Activated naive CD8-positive, alpha-beta T cell treated with anti-CD3 and anti-CD28 coated beads, Interleukin-2, amount 50 U/mL, for 24 hours (primary cell): ENCODE results near the gene GRIK4.

Experiments
- ATAC-seq: fragments of 150-1000 bp; cut with Tn5 transposase; one replicate; pipeline ENCODE4 v1.10.0; 2021
- DNase-seq: peaks from one replicate; pipeline ENCODE4 v3.0.0; 2021
- H3K27ac Mint-ChIP-seq: one replicate; pipeline ENCODE4 v1.8.0; 2021; ENCODE audit warnings: mild to moderate bottlenecking, mixed read lengths
- H3K27me3 Mint-ChIP-seq: one replicate; pipeline ENCODE4 v1.8.0; 2021; ENCODE audit warnings: mixed read lengths
- H3K36me3 Mint-ChIP-seq: one replicate; pipeline ENCODE4 v1.8.0; 2021; ENCODE audit warnings: low read depth, mixed read lengths
- H3K4me1 Mint-ChIP-seq: one replicate; pipeline ENCODE4 v1.8.0; 2021; ENCODE audit warnings: mixed read lengths
- H3K4me3 Mint-ChIP-seq: one replicate; pipeline ENCODE4 v1.8.0; 2021; ENCODE audit warnings: mild to moderate bottlenecking, moderate library complexity, mixed read lengths
- H3K9me3 Mint-ChIP-seq: one replicate; pipeline ENCODE4 v1.8.0; 2021; ENCODE audit warnings: mixed read lengths

The GRIK4 gene

DNA sequence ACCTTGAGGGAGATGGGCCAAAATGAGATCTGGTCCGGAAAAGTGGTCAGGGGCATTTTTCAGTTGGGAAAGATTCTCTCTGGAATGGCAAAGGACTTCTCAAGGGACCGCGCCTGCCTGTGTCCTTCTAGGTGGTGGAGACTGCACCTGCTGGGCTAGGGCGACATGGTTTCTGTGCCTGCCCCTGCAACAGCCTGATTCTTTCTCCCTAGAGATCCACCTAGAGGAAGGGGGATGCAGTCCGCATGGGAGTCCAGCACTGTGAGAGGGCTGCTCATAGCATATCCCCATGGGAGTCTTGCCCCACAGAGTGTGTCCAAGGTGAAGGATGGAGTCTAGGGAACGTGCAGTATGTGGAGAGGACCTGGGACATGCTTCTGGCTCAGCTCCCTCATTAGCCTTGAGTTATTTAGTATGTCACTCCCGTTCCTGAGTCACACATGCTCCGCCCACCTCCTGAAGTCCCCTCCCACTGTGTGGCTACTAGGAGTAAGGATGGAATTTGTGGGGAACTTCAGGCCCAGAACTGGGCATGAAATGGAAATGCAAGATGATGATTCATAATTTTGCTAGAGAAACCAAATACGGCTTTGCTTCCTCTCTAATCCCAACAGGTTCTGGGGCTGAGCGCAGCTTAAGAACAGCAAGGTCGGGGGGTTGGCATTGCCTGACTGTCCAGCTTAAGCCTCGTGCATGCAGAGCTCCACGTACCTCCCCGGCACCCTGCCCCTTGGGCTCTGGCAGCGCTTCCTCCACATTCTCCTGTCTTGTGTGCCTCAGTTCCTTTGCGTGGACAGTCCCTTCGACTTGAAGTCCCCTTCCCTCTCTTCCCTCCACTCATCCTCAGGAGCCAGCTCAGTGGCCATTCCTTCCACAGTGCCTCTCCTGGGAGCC lies 35.0 kb downstream of the GRIK4 start:
- DNase-seq: no peak
- no peak overlapping the region for H3K4me3 Mint-ChIP-seq
- no peaks in the 10 kb centered on the region for H3K9me3 Mint-ChIP-seq
- H3K27ac Mint-ChIP-seq: no peak overlapping the region
- peaks cover 8% of the 10 kb centered on the region for H3K27me3 Mint-ChIP-seq
- no peak for ATAC-seq
- H3K36me3 Mint-ChIP-seq: no peaks in the 10 kb centered on the region
- peaks cover 11% of the 10 kb centered on the region for H3K4me1 Mint-ChIP-seq

DNA sequence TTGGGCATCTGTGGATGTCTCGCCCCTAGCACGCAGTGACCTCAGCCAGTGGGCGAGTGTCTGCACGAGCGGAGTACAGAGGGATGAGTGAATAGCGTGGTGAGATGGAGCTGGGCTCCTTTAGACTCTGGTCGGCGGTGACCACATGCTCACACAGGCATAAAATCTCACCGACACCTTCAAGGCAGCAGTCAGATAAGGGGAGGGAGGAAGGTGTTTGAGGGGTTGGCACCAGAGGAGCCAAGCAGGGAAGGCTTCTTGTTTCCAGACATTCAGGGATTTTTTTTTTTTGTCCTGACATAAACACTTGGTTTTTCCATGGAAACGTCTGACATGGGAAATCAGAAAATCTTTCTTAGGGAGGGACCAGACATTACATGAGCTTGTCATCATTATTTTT lies 35.8 kb downstream of the GRIK4 start:
- Mint-ChIP-seq H3K9me3 (no peaks in the 10 kb centered on the region), H3K4me1 (peaks cover 11% of the 10 kb centered on the region), H3K27ac (no peak overlapping the region), H3K27me3 (peaks cover 11% of the 10 kb centered on the region), H3K36me3 (no peaks in the 10 kb centered on the region), H3K4me3 (no peak overlapping the region)
- ATAC-seq (no peak), DNase-seq (no peak)

GRCh38 chr11:120547811-120548681 lies 36.5 kb downstream of the GRIK4 start:
- ATAC-seq: no peak

DNA sequence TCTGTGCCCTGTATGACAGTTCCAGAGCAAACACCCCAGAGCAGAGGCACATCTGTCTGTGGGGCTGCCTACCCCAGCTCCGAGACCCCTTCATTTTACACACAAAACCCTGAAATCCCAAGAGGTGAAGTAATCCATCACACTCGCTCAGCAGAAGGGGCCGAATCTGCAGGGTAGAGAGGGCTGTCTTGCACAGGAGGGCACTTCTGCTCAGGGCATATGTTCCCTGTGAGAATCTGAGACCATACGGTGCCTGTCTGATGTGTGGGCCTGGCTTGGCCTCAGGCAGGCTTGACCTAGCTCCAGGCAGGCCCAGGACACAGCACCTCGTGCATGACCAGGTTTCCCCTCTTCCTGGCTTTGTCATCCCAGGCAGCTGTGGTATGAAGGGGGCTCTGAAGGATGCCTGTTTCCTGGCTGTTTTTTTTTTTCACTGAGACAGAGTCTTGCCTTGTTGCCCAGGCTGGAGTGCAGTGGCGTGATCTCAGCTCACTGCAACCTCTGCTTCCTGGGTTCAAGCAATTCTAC lies 37.2 kb downstream of the GRIK4 start:
- ATAC-seq: no peak
- DNase-seq: no peak
- Mint-ChIP-seq H3K4me1 (peaks cover 11% of the 10 kb centered on the region), H3K9me3 (no peaks in the 10 kb centered on the region), H3K36me3 (no peaks in the 10 kb centered on the region), H3K27me3 (peaks cover 11% of the 10 kb centered on the region), H3K27ac (no peak overlapping the region), H3K4me3 (no peak overlapping the region)

More at GRCh38 chr11:120547811-120548681, 36.5 kb downstream of the GRIK4 start:
- no peaks in the 10 kb centered on the region for H3K36me3 Mint-ChIP-seq
- peaks cover 11% of the 10 kb centered on the region for H3K27me3 Mint-ChIP-seq
- H3K4me1 Mint-ChIP-seq: peaks cover 11% of the 10 kb centered on the region
- no peak for DNase-seq
- no peak overlapping the region for H3K27ac Mint-ChIP-seq
- no peak overlapping the region for H3K4me3 Mint-ChIP-seq
- H3K9me3 Mint-ChIP-seq: no peaks in the 10 kb centered on the region

GRCh38 chr11:120549346-120549745 lies 37.8 kb downstream of the GRIK4 start:
- DNase-seq (no peak), ATAC-seq (no peak)
- Mint-ChIP-seq H3K4me3 (no peak overlapping the region), H3K27me3 (peaks cover 11% of the 10 kb centered on the region), H3K27ac (no peak overlapping the region), H3K9me3 (no peaks in the 10 kb centered on the region), H3K36me3 (no peaks in the 10 kb centered on the region), H3K4me1 (peaks cover 11% of the 10 kb centered on the region)

- no peaks in the 10 kb centered on the region for H3K9me3 Mint-ChIP-seq
- no peak overlapping the region for H3K27ac Mint-ChIP-seq
Measured at GRCh38 chr11:120550007-120550406, 38.5 kb downstream of the GRIK4 start.

GRCh38 chr11:120551191-120551590 lies 39.6 kb downstream of the GRIK4 start:
- Mint-ChIP-seq H3K9me3 (no peaks in the 10 kb centered on the region), H3K27ac (no peak overlapping the region), H3K27me3 (peaks cover 15% of the 10 kb centered on the region), H3K36me3 (no peaks in the 10 kb centered on the region), H3K4me3 (no peak overlapping the region), H3K4me1 (peaks cover 2% of the 10 kb centered on the region)
- DNase-seq (no peak), ATAC-seq (no peak)

More at GRCh38 chr11:120550007-120550406, 38.5 kb downstream of the GRIK4 start:
- DNase-seq (no peak), ATAC-seq (no peak)
- Mint-ChIP-seq H3K4me1 (peaks cover 11% of the 10 kb centered on the region), H3K36me3 (no peaks in the 10 kb centered on the region), H3K4me3 (no peak overlapping the region), H3K27me3 (peaks cover 11% of the 10 kb centered on the region)

- no peak overlapping the region for H3K4me3 Mint-ChIP-seq
- no peaks in the 10 kb centered on the region for H3K4me1 Mint-ChIP-seq
- no peak for DNase-seq
- no peaks in the 10 kb centered on the region for H3K9me3 Mint-ChIP-seq
- H3K27me3 Mint-ChIP-seq: peaks cover 12% of the 10 kb centered on the region
- no peak for ATAC-seq
- H3K27ac Mint-ChIP-seq: no peak overlapping the region
- H3K36me3 Mint-ChIP-seq: no peaks in the 10 kb centered on the region
Measured at GRCh38 chr11:120554766-120555432, 43.4 kb downstream of the GRIK4 start.

DNA sequence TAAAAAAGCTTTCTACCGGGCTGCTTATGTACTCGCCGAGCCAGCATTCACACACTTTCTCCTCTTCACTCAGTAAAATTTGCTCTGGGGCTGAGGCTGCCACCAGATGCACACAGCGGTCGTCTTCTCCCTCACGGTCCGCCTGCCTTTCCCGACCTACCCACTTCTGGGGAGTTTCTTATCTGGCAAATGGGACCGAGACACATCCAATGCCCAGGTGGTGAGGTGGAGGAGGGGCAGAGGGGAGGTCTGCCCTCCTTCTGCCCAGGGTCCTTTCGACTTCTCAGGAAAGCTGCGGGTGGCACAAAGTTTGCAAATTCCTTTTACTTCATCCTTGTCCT lies 43.9 kb downstream of the GRIK4 start:
- no peak for ATAC-seq
- no peak overlapping the region for H3K4me3 Mint-ChIP-seq
- DNase-seq: no peak
- H3K27ac Mint-ChIP-seq: no peak overlapping the region
- no peaks in the 10 kb centered on the region for H3K36me3 Mint-ChIP-seq
- peaks cover 15% of the 10 kb centered on the region for H3K27me3 Mint-ChIP-seq
- no peaks in the 10 kb centered on the region for H3K9me3 Mint-ChIP-seq
- H3K4me1 Mint-ChIP-seq: no peaks in the 10 kb centered on the region

- Mint-ChIP-seq H3K36me3 (no peaks in the 10 kb centered on the region), H3K27ac (no peak overlapping the region), H3K4me1 (no peaks in the 10 kb centered on the region), H3K27me3 (peaks cover 21% of the 10 kb centered on the region), H3K4me3 (no peak overlapping the region), H3K9me3 (no peaks in the 10 kb centered on the region)
- DNase-seq (no peak), ATAC-seq (no peak)
Measured at GRCh38 chr11:120556797-120557196, 45.2 kb downstream of the GRIK4 start.

GRCh38 chr11:120558744-120559431 lies 47.3 kb downstream of the GRIK4 start:
- no peaks in the 10 kb centered on the region for H3K9me3 Mint-ChIP-seq
- H3K27ac Mint-ChIP-seq: no peak overlapping the region
- ATAC-seq (no peak), DNase-seq (no peak)
- H3K27me3 Mint-ChIP-seq: peaks cover 37% of the 10 kb centered on the region
- no peaks in the 10 kb centered on the region for H3K4me1 Mint-ChIP-seq
- no peak overlapping the region for H3K4me3 Mint-ChIP-seq
- no peaks in the 10 kb centered on the region for H3K36me3 Mint-ChIP-seq

- DNase-seq (no peak), ATAC-seq (no peak)
- Mint-ChIP-seq H3K27ac (no peak overlapping the region), H3K4me1 (peaks cover 12% of the 10 kb centered on the region), H3K9me3 (no peaks in the 10 kb centered on the region), H3K36me3 (no peaks in the 10 kb centered on the region), H3K27me3 (peaks cover 40% of the 10 kb centered on the region), H3K4me3 (no peak overlapping the region)
Measured at GRCh38 chr11:120561286-120561685, 49.7 kb downstream of the GRIK4 start.

DNA sequence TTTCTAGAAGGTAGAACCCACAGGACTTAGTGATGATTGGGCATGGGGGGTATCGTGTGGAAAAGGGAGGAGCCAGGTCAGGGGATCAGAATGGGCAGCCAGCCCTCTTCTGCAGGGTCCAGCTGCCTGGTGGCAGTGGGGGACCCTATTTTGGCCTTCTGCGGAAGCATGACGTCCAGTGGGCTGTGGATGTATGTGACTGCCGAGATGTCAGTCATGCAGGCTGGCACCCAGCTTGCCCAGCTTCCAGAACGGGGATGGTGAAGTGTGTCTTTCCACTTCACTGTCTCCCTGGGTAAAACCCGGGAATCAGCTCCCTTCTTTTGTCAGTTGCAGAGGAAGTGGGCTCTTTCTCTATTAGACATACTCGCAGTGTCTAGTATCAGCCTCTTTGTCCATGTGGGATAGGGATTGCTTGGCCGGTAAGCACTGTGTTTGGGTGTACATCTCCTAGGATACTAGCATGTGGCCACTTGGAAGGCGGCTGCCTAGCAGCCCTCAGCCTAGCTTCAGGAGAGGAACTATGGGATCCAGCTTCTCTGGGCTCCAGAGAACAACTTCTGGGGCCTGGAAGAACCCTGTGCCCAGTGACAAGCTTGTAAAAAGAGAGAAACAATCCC lies 51.4 kb downstream of the GRIK4 start:
- H3K4me3 Mint-ChIP-seq: no peak overlapping the region
- DNase-seq: no peak
- H3K36me3 Mint-ChIP-seq: no peaks in the 10 kb centered on the region
- H3K27me3 Mint-ChIP-seq: peaks cover 44% of the 10 kb centered on the region
- no peak for ATAC-seq
- H3K27ac Mint-ChIP-seq: no peak overlapping the region
- peaks cover 17% of the 10 kb centered on the region for H3K4me1 Mint-ChIP-seq
- H3K9me3 Mint-ChIP-seq: no peaks in the 10 kb centered on the region
